Type B pancreatic cell (in vitro differentiated cells): ENCODE results near the gene ACADM. TPM values are rescaled to one million over a fixed set of nuclear protein-coding genes. Genes with fewer than 3 reads are reported as not detected.
"Not testable (repeated sequence)": the region's sequence is repeated elsewhere in the genome, so short reads cannot be mapped to it uniquely, and the experiment has no call there.

Source experiments
- DNase-seq: peaks from one replicate; pipeline ENCODE4 v3.0.0; 2021; ENCODE audit warnings: mixed read lengths; ENCODE audit not compliant: unreplicated experiment; ENCODE audit errors: extremely low spot score
- H3K27ac Mint-ChIP-seq: 2 replicates; pipeline ENCODE4 v1.8.0; 2021; ENCODE audit warnings: mild to moderate bottlenecking, mixed read lengths
- H3K27me3 Mint-ChIP-seq: 2 replicates; pipeline ENCODE4 v1.8.0; 2021; ENCODE audit warnings: mixed read lengths
- H3K36me3 Mint-ChIP-seq: 2 replicates; pipeline ENCODE4 v1.8.0; 2021; ENCODE audit warnings: mixed read lengths
- H3K4me1 Mint-ChIP-seq: one replicate; pipeline ENCODE4 v1.8.0; 2021; ENCODE audit warnings: mixed read lengths; ENCODE audit not compliant: unreplicated experiment
- H3K4me3 Mint-ChIP-seq: 2 replicates; pipeline ENCODE4 v1.8.0; 2021; ENCODE audit warnings: mild to moderate bottlenecking, mixed read lengths
- H3K9me3 Mint-ChIP-seq: 2 replicates; pipeline ENCODE4 v1.8.0; 2021; ENCODE audit warnings: mixed read lengths
- total RNA-seq: library from RNA; stranded (reverse); gene quantifications from 2 replicates; pipeline ENCODE4 v1.2.1, GENCODE V29; 2021; ENCODE audit warnings: low replicate concordance
- TF ChIP-seq, protein P1 (sequence below): fragments of 200-600 bp; sonication (generic); conservative IDR thresholded peaks from 2 replicates; pipeline ENCODE4 v1.5.0; 2021; ENCODE audit warnings: antibody characterized with exemption, mild to moderate bottlenecking

The ACADM gene
- total RNA-seq, 1 donor from 2014 or later: 58.3 TPM

DNA sequence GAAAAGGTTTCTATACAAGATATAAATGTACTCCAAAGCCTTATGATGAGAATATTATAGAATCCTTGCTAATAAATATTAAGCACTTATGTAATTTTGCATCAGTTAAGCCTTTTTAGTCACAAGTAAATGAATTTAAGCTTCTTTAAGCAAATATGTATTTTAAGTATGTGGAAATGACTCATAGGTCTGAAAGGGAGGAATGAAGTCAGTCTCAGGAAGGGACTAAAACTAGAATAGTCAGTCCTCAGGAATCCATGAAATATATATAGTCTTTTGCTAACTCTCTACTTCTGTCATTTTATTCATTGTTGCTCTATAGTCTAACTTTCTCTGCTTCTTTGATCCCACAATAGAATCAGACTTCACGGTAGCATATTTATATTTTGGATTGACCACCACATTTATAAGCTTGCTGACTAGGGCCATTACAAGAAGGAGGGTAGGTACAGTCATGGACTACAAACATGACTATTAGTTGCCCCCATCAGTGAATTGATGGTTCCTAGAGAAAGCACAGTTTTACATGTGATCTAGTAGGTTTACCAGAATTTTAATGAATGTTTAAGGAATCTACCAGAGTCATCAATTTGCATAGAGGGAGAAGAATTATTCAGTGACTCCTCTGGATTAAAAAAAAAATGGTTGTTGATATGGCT lies 41.3 kb downstream of the ACADM start:
- no peaks in the 10 kb centered on the region for H3K9me3 Mint-ChIP-seq
- H3K4me3 Mint-ChIP-seq: no peak overlapping the region
- DNase-seq: no peak

DNA sequence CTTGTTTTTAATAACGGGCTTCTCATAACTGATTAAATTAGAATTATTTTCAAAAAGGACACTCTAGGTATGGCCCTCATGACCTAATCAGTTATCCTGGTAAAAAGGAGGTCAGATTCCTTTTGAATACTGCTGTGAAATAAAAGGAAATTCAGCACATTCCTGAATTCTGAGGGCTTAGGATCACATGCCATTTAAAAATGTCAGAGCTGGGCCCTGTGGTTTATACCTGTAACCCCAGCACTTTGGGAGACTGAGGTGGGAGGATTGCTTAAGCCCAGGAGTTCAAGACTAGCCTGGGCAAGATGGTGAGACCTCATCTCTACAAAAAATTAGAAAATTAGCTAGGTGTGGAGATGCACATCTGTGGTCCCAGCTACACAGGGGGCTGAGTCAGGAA lies 43.5 kb downstream of the ACADM start:
- Mint-ChIP-seq H3K4me1 (peaks cover 7% of the 10 kb centered on the region), H3K36me3 (no peaks in the 10 kb centered on the region), H3K27ac (no peak overlapping the region), H3K27me3 (no peaks in the 10 kb centered on the region), H3K4me3 (no peak overlapping the region), H3K9me3 (no peaks in the 10 kb centered on the region)
- TF ChIP-seq, protein P1, sequence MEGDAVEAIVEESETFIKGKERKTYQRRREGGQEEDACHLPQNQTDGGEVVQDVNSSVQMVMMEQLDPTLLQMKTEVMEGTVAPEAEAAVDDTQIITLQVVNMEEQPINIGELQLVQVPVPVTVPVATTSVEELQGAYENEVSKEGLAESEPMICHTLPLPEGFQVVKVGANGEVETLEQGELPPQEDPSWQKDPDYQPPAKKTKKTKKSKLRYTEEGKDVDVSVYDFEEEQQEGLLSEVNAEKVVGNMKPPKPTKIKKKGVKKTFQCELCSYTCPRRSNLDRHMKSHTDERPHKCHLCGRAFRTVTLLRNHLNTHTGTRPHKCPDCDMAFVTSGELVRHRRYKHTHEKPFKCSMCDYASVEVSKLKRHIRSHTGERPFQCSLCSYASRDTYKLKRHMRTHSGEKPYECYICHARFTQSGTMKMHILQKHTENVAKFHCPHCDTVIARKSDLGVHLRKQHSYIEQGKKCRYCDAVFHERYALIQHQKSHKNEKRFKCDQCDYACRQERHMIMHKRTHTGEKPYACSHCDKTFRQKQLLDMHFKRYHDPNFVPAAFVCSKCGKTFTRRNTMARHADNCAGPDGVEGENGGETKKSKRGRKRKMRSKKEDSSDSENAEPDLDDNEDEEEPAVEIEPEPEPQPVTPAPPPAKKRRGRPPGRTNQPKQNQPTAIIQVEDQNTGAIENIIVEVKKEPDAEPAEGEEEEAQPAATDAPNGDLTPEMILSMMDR: no peak
- no peak for DNase-seq

More for the DNA sequence above, 41.3 kb downstream of the ACADM start:
- H3K27ac Mint-ChIP-seq: no peak overlapping the region
- H3K4me1 Mint-ChIP-seq: peaks cover 7% of the 10 kb centered on the region
- no peaks in the 10 kb centered on the region for H3K27me3 Mint-ChIP-seq
- TF ChIP-seq, protein P1: no peak
- H3K36me3 Mint-ChIP-seq: no peaks in the 10 kb centered on the region

DNA sequence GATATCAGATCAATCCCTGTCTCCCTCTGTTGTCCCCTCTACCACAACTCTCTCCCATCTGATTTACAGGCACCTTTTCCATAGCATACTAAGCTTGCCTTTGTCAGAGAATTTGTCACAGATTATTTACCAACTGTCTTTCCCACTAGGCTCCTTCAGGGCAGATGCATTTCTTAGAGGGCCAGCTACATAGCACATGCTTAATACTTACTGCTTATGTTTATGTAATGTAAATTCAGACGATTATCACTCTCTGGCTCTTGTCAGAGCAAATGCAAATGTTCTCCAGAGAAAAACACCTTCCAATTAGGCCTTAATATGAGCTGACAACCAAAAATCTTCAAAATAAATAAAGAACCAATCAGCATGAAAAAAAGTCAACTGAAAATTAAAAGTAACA lies 46.3 kb downstream of the ACADM start:
- H3K36me3 Mint-ChIP-seq: no peaks in the 10 kb centered on the region
- DNase-seq: no peak
- H3K4me1 Mint-ChIP-seq: peaks cover 6% of the 10 kb centered on the region
- no peaks in the 10 kb centered on the region for H3K27me3 Mint-ChIP-seq
- no peak overlapping the region for H3K4me3 Mint-ChIP-seq
- H3K27ac Mint-ChIP-seq: no peak overlapping the region
- H3K9me3 Mint-ChIP-seq: no peaks in the 10 kb centered on the region
- TF ChIP-seq, protein P1: no peak

DNA sequence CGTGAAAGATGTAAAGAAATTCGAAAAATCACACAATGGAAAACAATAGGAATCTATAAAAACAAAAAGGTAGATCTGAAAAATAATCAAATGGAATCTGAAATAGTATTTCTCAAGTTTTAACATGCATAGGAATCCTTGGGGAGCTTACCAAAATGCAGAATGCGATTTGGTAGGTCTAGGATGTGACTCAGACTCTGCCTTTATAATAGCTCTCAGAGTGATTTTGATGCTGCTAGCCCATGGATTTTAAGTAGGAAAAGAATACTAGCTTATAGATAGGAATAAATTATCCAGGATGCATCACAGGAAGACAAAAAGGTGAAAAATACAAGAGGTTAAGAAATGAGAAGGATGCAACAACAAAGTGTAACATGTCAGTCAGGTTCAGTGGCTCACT lies 47.5 kb downstream of the ACADM start:
- Mint-ChIP-seq H3K27ac (no peak overlapping the region), H3K4me1 (no peaks in the 10 kb centered on the region), H3K9me3 (no peaks in the 10 kb centered on the region), H3K36me3 (no peaks in the 10 kb centered on the region), H3K4me3 (no peak overlapping the region), H3K27me3 (no peaks in the 10 kb centered on the region)
- no peak for DNase-seq
- TF ChIP-seq, protein P1: no peak

DNA sequence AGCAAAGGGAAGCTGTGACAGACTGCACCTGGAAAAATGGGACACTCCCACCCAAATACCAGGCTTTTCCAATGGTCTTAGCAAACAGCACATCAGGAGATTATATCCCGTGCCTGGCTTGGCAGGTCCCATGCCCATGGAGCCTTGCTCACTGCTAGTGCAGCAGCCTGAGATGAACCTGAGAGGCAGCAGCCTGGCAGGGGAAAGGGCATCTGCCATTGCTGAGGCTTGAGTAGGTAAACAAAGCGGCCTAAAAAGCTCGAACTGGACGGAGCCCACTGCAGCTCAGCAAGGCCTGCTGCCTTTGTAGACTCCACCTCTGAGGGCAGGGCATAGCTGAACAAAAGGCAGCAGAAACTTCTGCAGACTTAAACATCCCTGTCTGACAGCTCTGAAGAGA lies 53.3 kb downstream of the ACADM start:
- not testable (repeated sequence) for H3K4me1 Mint-ChIP-seq, H3K36me3 Mint-ChIP-seq, DNase-seq, H3K9me3 Mint-ChIP-seq, H3K27ac Mint-ChIP-seq, H3K4me3 Mint-ChIP-seq
- H3K27me3 Mint-ChIP-seq: peaks cover 11% of the 10 kb centered on the region

DNA sequence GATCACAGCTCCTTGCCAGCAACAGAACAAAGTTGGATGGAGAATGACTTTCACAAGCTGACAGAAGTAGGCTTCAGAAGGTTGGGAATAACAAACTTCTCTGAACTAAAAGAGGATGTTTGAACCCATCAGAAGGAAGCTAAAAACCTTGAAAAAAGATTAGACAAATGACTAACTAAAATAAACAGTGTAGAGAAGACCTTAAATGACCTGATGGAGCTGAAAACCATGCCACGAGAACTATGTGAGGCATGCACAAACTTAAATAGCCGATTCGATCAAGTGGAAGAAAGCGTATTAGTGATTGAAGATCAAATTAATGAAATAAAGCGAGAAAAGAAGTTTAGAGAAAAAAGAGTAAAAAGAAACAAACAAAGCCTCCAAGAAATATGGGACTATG lies 54.2 kb downstream of the ACADM start:
- not testable (repeated sequence) for H3K9me3 Mint-ChIP-seq

DNA sequence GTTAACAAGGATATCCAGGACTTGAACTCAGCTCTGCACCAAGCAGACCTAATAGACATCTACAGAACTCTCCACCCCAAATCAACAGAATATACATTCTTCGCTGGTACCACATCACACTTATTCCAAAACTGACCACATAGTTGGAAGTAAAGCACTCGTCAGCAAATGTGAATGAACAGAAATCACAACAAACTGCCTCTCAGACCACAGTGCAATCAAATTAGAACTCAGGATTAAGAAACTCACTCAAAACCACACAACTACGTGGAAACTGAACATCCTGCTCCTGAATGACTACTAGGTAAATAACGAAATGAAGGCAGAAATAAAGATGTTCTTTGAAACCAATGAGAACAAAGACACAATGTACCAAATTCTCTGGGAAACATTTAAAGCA lies 55.7 kb downstream of the ACADM start:
- H3K9me3 Mint-ChIP-seq, H3K4me1 Mint-ChIP-seq, H3K27ac Mint-ChIP-seq, H3K4me3 Mint-ChIP-seq, DNase-seq, H3K36me3 Mint-ChIP-seq: not testable (repeated sequence)
- H3K27me3 Mint-ChIP-seq: peaks cover 11% of the 10 kb centered on the region

More for the DNA sequence above, 54.2 kb downstream of the ACADM start:
- H3K4me3 Mint-ChIP-seq, DNase-seq, H3K4me1 Mint-ChIP-seq, H3K27ac Mint-ChIP-seq, H3K36me3 Mint-ChIP-seq: not testable (repeated sequence)
- peaks cover 11% of the 10 kb centered on the region for H3K27me3 Mint-ChIP-seq

DNA sequence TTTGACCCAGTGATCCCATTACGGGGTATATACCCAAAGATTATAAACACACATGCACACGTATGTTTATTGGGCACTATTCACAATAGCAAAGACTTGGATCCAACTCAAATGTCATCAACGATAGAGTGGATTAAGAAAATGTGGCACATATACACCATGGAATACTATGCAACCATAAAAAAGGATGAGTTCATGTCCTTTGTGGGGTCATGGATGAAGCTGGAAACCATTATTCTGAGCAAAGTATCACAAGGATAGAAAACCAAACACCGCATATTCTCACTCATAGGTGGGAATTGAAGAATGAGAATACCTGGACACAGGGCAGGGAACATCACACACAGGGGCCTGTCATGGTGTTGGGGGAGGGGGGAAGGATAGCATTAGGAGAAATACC lies 59.4 kb downstream of the ACADM start:
- Mint-ChIP-seq H3K36me3 (peaks cover 10% of the 10 kb centered on the region), H3K4me3 (peak overlapping the region; percentile 38), H3K27me3 (peaks cover 11% of the 10 kb centered on the region), H3K4me1 (peaks cover 21% of the 10 kb centered on the region)
- not testable (repeated sequence) for DNase-seq, H3K9me3 Mint-ChIP-seq, H3K27ac Mint-ChIP-seq
